GM19438 (cell line): ENCODE data around the gene MUC5AC.

ENCODE experiments used
- ATAC-seq: cut with Tn5 transposase; IDR thresholded peaks from one replicate; pipeline ENCODE4 v1.9.1; 2021; ENCODE audit warnings: low read depth; ENCODE audit not compliant: unreplicated experiment

MUC5AC gene

GRCh38 chr11:1120532-1121330 lies 37.0 kb upstream of the MUC5AC start:
- ATAC-seq = no peak

GRCh38 chr11:1121331-1121812 lies 36.4 kb upstream of the MUC5AC start:
- no peak for ATAC-seq

DNA sequence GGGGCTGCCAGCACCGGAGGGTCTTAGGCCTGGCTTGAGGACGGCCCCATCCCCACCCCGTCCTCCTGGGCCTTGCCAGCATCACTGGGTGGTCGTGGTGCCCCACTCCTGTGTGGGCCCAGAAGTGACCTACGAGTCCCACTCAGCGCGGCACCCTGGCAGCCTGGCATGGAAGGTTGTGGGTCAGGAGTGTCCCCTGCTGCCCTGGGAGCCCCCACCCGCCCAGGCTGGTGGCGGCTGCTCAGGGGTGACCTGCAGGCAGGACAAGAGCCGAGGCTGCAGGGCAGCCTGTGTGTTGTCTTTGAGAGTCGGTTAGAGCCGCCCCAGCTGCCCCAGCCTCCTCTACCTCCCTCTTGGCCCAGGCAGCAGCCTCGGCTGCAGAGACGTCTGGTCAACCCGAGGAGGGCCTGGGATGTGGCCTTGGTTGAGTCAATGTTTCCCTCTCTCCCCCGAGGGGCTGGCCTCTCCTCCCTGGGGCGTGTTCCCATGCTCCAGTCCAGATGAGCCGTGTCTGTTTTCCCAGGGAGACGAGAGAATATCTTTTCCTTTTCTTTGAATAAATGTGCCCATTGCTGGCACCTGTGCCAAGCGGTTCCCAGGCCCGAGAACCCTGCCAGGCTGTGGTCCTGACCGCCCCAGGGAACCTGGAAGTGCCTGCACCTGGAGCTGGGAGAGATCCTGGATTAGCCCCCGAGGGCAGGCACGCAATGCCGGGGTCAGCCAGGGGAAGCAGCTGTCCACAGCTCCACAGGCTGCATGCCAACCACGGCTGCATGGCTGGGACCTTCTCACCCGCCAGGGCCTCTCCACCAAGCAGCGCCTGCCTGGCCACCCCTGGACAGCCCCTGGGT lies 35.7 kb upstream of the MUC5AC start:
- no peak for ATAC-seq

GRCh38 chr11:1122664-1123002 lies 35.1 kb upstream of the MUC5AC start:
- no peak for ATAC-seq

DNA sequence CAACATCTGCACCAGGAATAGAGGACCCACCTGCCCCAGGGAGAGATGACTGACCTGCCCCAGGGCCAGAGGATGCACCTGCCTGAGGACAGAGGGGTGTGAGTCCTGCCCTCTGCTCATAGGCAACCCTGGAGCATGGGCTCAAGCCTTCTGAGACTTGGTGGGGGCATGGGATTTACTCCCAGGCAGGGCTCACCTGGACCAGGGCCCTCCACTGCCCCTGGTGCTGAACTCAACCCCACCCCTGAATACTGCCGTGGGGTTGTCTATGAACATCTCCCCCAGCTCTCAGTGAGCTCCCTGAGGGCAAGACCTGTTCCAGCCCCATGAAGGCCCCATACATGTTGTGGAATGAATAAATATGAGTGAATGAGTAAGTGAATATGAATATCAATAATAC lies 33.8 kb upstream of the MUC5AC start:
- no peak for ATAC-seq

- no peak for ATAC-seq
Measured at GRCh38 chr11:1125803-1126202, 31.9 kb upstream of the MUC5AC start.

DNA sequence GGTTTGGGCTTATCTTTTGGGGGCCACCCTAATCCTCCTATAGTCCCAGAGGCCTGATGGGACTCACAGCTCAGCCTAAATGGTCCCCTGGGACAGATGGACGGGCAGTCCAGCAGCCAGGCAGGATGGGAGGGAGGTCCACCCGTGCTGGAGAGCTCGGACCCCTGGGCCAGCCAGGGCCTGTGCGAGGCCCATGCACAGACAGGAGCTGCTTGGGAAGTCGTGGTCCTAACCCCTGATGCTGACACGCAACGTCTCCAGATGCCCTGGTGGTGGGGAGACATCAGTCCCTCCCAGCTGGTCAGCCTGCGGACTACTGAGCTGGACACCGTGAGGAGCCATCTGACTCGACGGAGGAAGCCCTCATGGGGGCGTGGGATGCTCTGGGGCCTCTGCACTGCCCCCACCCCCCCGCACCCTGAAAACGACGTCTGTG lies 31.2 kb upstream of the MUC5AC start:
- ATAC-seq = no peak

DNA sequence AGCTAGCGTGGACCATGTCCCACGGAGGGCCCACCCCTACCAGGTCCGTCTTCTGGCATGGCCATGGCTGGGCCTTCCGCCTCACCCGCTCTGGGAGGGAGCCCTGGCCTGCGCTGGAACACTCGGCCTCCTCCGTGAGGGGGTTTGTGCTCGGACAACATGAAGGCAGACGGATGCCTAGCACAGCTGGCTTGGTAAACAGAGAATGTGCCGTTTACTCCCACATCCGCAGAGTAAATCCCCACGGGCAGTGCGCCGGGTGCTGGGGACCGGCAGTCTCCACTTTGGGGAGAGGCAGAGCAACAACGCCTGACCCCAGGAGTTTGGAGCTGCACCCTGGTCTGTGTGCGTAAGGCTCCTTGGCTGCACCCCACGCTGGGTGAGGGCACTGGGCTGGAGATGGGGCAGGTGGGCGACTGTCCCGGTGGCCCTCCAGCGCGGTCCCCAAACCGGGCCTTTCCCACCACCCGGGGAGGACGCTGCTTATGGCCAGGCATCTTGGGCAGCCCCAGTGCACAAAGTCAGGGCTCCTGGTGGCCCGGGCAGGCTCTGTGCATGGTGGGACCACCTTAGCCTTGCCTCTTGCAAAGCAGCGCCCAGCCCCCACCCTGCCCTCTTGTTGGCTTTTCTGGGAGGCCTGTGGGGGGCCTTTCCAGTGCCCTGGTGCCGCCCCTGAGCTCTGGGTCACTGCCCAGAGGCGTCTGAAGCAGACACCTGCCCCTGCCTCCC lies 30.7 kb upstream of the MUC5AC start:
- ATAC-seq = no peak

- no peak for ATAC-seq
Measured at GRCh38 chr11:1127664-1128162, 30.0 kb upstream of the MUC5AC start.

GRCh38 chr11:1128311-1129142 lies 29.2 kb upstream of the MUC5AC start:
- ATAC-seq = no peak

- no peak for ATAC-seq
Measured at GRCh38 chr11:1129143-1129610, 28.6 kb upstream of the MUC5AC start.

GRCh38 chr11:1129611-1130160 lies 28.1 kb upstream of the MUC5AC start:
- ATAC-seq = no peak

DNA sequence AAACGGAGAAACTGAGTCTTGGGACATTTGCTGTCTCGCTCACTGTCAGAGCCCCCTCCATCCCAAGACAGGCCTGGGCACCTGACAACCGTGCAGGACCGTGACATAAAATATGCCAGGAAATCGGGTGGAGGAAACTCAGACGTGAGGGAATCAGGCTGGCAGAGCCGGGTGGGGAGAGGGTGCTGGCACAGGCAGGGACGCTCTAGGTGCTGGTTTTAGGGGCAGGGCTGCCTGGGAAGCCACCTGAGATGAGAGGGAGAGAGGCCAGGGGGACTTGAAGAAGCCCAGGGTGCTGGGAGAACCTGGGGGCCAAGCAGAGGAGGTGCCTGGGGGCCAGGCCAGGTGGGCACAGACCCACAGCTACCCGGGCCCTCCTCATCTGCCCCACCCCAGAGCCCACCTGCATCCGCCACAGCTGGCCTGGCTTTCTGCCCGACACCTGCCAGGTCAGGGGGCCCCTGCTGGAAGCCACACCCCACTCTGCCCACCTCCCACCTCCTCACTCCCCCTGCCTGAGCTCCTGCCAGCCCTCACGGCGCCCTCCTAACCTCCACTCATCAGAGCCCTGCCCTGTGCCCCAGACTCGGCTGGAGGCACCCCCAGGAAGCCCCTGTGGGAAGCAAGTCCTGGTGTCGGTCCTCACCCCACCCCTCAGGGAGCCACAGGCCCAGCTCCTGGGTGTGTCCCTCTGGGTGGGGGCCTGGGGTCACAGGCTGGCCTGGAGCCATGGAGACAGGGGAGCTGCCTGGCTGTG lies 27.3 kb upstream of the MUC5AC start:
- no peak for ATAC-seq

- ATAC-seq = no peak
Measured at GRCh38 chr11:1131033-1131911, 26.5 kb upstream of the MUC5AC start.

DNA sequence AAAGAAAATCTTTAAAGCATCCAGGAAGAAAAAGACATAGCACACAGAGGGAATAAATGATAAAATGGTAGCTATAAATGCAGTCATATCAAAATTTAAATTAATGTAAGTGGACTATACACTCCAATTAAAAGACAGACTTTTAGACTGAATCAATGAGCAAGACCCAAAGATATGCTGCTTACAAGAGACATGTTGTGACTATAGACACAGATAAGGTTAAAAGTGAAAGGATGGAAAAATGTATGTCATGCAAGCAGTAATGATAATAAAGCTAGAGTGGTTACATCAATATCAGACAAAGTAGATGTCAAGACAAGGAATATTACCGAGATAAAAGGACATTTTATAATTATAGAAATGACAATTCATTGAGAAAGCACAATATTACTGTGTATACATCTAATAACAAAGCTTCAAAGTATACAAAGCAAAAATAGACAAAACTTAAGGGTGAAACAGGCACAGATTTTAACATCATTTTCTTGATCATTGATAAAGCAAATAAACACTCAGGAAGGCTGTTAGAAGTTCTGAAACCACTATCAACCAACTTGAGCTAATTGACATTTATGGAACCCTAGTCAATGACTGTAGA lies 22.8 kb upstream of the MUC5AC start:
- ATAC-seq = no peak

DNA sequence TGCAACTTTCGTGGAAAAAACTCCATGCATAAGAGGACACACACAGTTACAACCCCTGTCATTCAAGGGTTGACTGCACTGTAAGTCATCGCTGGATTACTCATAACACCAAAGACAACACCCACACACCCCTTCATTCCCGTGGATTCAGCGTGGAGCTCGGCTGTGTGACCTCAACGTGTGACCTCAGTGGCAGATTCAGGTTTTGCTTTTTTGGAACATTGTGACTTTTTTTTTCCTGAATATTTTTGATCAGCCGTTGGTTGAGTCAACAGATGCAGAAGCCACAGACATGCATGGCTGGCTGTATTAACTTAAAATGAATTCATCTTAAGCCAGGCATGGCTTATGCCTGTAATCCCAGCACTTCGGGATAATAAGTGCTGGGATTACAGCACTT lies 19.7 kb upstream of the MUC5AC start:
- no peak for ATAC-seq

- no peak for ATAC-seq
Measured at GRCh38 chr11:1139441-1140083, 18.2 kb upstream of the MUC5AC start.
